ENCODE data around the gene PGPEP1.

The PGPEP1 gene

GRCh38 chr19:18391509-18392075, 51.2 kb downstream of the PGPEP1 start:
- Histone ChIP-seq H3K9ac (peak overlapping the region in 5 of 11 experiments; percentile 15 to 86 (median 66); a peak in 8 of 22 replicates), H3K27me3 (peaks cover 0 to 52% (median 34%) of the 10 kb centered on the region in 11 experiments; a peak in 17 of 22 replicates), H3K9me3 (replicated peaks in 1 of 11) (no peaks in the 10 kb centered on the region), H3K4me3 (peak overlapping the region in 3 of 10 experiments; percentile 32 to 97 (median 81); a peak in 6 of 20 replicates), H4K20me1 (peaks cover 0 to 70% (median 0%) of the 10 kb centered on the region in 11 experiments; a peak in 5 of 22 replicates), H3K27ac (peak overlapping the region in 6 of 11 experiments; percentile 33 to 85 (median 54); a peak in 9 of 22 replicates), H3K4me1 (peaks cover 27 to 100% (median 48%) of the 10 kb centered on the region in 10 experiments), H3K36me3 (peaks cover 0 to 83% (median 0%) of the 10 kb centered on the region in 11 experiments; a peak in 6 of 22 replicates), H3K4me2 (peak overlapping the region in 8 of 11 experiments; percentile 56 to 99 (median 80); a peak in 15 of 22 replicates)
- TF ChIP-seq Cebpa-rat (IDR thresholded peaks at IDR 0.05): no peak

DNA sequence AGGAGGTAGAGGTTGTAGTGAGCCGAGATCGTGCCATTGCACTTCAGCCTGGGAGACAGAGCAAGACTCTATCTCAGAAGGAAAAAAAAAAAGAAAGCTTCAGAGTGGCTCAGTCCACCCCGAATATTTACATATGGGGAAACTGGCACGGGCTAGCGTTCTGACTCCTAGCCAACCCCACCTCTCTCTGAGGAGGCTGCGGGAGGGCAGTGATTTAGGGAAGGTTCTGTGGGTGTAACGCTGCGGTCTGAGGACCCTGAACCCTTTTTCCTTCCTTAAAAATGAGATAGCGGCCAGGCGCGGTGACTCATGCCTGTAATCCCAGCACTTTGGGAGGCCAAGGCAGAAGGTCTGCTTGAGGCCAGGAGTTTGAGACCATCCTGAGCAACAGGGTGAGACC, 52.0 kb downstream of the PGPEP1 start:
- H3K27ac ChIP-seq: peak overlapping the region in 6 of 11 experiments; percentile 40 to 85 (median 74); a peak in 12 of 22 replicates
- H3K27me3 ChIP-seq: peaks cover 0 to 50% (median 26%) of the 10 kb centered on the region in 11 experiments; a peak in 17 of 22 replicates
- H3K9me3 ChIP-seq (replicated peaks in 1 of 11): no peaks in the 10 kb centered on the region
- H3K4me2 ChIP-seq: peak overlapping the region; percentile 15 to 99 (median 66)
- H3K9ac ChIP-seq: peak overlapping the region in 6 of 11 experiments; percentile 10 to 86 (median 66); a peak in 10 of 22 replicates
- H3K4me1 ChIP-seq: peaks cover 23 to 100% (median 46%) of the 10 kb centered on the region in 10 experiments
- peak overlapping the region in 4 of 10 experiments; percentile 25 to 97 (median 78); a peak in 7 of 20 replicates for H3K4me3 ChIP-seq
- TF ChIP-seq Cebpa-rat (IDR thresholded peaks at IDR 0.05): no peak
- H3K36me3 ChIP-seq: peaks cover 0 to 90% (median 0%) of the 10 kb centered on the region in 11 experiments; a peak in 6 of 22 replicates
- H4K20me1 ChIP-seq: peaks cover 0 to 68% (median 0%) of the 10 kb centered on the region in 11 experiments; a peak in 5 of 22 replicates

DNA sequence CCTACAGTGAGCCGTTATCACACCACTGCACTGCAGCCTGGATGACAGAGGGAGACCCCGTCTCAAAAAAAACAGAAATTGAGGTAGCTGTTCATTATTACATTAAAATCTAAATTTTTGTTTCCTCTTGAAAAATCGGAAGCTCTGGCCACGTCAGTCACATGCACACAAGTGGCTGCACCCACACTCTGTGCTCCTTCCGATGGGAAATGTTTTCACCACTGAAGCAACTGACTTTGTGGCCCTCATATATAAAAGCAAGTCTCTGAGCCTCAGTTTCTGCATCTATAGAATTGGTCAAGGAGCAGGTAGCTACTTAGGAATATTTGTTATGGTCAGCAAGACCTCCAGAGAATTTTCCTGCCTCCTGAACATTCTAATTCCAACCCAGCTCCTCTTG, 52.5 kb downstream of the PGPEP1 start:
- Histone ChIP-seq H3K4me1 (peaks cover 22 to 100% (median 45%) of the 10 kb centered on the region in 10 experiments), H3K4me3 (peak overlapping the region in 4 of 10 experiments; percentile 21 to 97 (median 78); a peak in 6 of 20 replicates), H3K4me2 (peak overlapping the region; percentile 15 to 99 (median 66); a peak in 21 of 22 replicates), H3K27me3 (peaks cover 0 to 48% (median 20%) of the 10 kb centered on the region in 11 experiments; a peak in 17 of 22 replicates), H3K9ac (peak overlapping the region in 5 of 11 experiments; percentile 10 to 86 (median 77); a peak in 10 of 22 replicates), H4K20me1 (peaks cover 0 to 68% (median 0%) of the 10 kb centered on the region in 11 experiments; a peak in 5 of 22 replicates), H3K36me3 (peaks cover 0 to 88% (median 0%) of the 10 kb centered on the region in 11 experiments; a peak in 6 of 22 replicates), H3K27ac (peak overlapping the region in 6 of 11 experiments; percentile 40 to 85 (median 74); a peak in 12 of 22 replicates), H3K9me3 (replicated peaks in 1 of 11) (no peaks in the 10 kb centered on the region)
- no peak for TF ChIP-seq Cebpa-rat (IDR thresholded peaks at IDR 0.05)

DNA sequence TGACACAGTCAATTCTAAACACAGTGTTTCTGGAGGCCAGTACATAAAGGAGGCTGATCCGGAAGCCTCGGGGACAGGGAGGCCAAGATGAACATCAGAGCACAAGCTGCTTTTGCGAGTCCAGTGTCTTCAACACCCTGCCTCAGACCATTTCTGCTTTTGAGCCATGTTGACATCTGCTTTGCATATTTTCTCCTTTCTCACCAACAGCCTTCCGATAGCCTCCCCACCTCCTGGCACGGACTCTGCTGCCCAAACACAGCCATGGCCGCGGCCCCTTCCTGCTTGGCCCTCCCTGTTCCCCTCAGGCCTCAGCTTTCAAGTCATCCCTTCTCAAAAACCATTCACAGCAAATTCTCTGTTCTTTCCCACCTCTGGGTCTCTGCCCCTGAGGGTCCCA, 53.4 kb downstream of the PGPEP1 start:
- no peaks in the 10 kb centered on the region for H3K9me3 ChIP-seq (replicated peaks in 1 of 11)
- H3K4me2 ChIP-seq: peak overlapping the region in 6 of 11 experiments; percentile 1 to 99 (median 90); a peak in 10 of 22 replicates
- peaks cover 0 to 65% (median 0%) of the 10 kb centered on the region in 11 experiments; a peak in 5 of 22 replicates for H4K20me1 ChIP-seq
- peaks cover 16 to 100% (median 43%) of the 10 kb centered on the region in 10 experiments; a peak in 19 of 20 replicates for H3K4me1 ChIP-seq
- H3K36me3 ChIP-seq: peaks cover 0 to 79% (median 0%) of the 10 kb centered on the region in 11 experiments; a peak in 6 of 22 replicates
- peak overlapping the region in 4 of 11 experiments; percentile 56 to 85 (median 83); a peak in 8 of 22 replicates for H3K27ac ChIP-seq
- peak overlapping the region in 4 of 11 experiments; percentile 27 to 86 (median 80); a peak in 8 of 22 replicates for H3K9ac ChIP-seq
- peak overlapping the region in 3 of 10 experiments; percentile 76 to 97 (median 81); a peak in 6 of 20 replicates for H3K4me3 ChIP-seq
- no peak for TF ChIP-seq Cebpa-rat (IDR thresholded peaks at IDR 0.05)
- H3K27me3 ChIP-seq: peaks cover 0 to 40% (median 11%) of the 10 kb centered on the region in 11 experiments; a peak in 15 of 22 replicates

DNA sequence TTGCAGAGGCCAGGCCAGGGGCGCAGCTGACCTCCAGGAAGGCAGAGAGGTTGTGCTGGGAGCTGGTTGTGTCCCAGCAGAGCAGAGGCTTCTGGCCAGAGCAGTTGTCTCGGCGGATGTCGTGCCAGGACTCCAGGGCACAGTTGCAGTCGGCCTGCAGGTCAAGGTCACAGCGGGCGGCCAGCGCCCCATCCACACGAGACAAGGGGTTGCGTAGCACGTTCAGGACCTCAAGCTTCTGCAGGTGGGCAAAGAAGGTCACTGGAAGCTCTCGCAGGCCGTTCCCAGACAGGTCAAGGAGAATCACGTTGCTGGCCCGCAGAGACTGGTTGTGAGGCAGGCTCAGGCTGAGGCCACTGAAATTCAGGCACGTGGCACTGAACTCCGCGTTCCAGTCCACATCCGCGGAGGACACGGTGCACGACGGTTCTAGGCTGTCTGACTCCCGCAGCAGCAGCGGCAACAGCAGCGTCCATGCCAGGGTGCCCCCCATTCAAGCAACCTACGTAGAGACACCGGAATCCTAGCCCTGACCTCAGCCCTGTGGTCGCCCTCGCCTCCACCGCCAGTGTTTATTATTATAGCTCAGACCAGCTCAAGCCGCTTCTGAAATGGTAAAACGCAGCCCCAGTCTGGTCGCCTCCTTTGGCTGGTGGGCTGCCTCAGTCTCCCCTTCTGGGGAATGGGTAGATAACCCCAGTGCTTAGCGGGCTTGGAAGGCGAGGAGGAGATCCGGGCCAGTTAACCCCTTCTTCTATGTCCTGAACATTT, 56.3 kb downstream of the PGPEP1 start:
- peak overlapping the region in 4 of 11 experiments; percentile 6 to 85 (median 84); a peak in 5 of 22 replicates for H3K27ac ChIP-seq
- peak overlapping the region; percentile 27 to 99 (median 74); a peak in 21 of 22 replicates for H3K4me2 ChIP-seq
- H3K4me3 ChIP-seq: peak overlapping the region in 5 of 10 experiments; percentile 31 to 97 (median 76); a peak in 10 of 20 replicates

DNA sequence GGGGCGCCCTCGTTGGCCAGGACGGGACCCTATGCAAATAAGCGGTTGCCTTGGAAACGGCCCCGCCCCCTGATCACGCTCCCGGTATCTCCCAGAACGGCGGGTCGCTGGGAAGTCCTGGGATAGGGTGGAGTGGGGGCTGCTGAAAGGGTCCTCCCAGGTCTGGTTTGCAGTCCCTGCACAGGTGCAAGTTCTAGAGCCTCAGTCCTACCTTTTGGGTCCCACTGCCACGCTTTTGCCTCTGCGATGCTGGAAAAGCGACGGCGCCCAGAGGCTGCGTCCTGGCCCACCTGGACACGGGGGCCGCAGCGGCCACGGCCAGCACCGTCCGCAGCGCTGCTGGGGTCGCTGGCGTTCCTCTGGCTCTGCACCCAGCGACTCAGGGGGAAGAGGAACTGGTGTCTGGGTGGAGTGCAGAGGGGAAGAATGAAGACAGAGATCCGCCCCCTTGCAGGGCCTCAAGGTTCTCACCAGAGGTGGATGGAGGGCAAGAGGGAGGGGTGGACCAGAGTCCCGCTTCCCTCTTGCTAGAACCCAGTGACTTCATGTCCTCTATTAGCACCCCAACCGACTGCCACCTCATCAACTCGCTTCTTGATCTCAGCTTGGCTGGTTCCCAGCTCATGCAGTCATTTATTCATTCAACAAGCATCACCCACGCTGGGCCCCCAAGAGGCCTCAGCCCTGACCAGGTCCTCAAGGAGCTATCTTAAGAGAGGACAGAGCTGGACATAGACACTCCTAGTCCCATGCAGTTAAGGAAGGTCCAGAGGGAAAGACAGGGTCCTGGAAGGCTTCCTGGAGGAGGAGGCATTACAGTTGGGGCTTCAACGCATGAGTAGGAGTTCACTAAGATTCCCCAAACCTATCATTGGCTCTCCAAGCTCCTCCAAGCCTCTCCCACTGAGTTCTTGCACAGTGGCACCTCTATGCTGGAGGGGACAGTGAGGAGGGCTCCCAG, 57.1 kb downstream of the PGPEP1 start, which contains the start of gene LRRC25:
Gene LRRC25, minus strand, starts transcription at position 381 of the 961 bp plus-strand sequence. CDS start 659 bp downstream, outside the sequence.
- H3K27ac ChIP-seq: peak within 1 kb of the TSS in 4 of 11 experiments; percentile 22 to 85 (median 84); a peak in 8 of 22 replicates
- H3K4me2 ChIP-seq: peak within 1 kb of the TSS; percentile 27 to 99 (median 74); a peak in 21 of 22 replicates
- H3K9ac ChIP-seq: peak within 1 kb of the TSS in 5 of 11 experiments; percentile 10 to 86 (median 77); a peak in 8 of 22 replicates
- H3K36me3 ChIP-seq: peaks cover 0 to 45% (median 0%) of the 10 kb centered on the region in 11 experiments; a peak in 6 of 22 replicates
- no peaks in the 10 kb centered on the region for H3K9me3 ChIP-seq (replicated peaks in 1 of 11)
- peaks cover 0 to 18% (median 0%) of the 10 kb centered on the region in 11 experiments; a peak in 4 of 22 replicates for H3K27me3 ChIP-seq
- peaks cover 23 to 100% (median 51%) of the 10 kb centered on the region in 10 experiments for H3K4me1 ChIP-seq
- H4K20me1 ChIP-seq: peaks cover 0 to 30% (median 0%) of the 10 kb centered on the region in 11 experiments; a peak in 4 of 22 replicates
- H3K4me3 ChIP-seq: peak within 1 kb of the TSS in 5 of 10 experiments; percentile 31 to 97 (median 76); a peak in 10 of 20 replicates
- no peak for TF ChIP-seq Cebpa-rat (IDR thresholded peaks at IDR 0.05)

More for the DNA sequence above, 56.3 kb downstream of the PGPEP1 start:
- H3K9ac ChIP-seq: peak overlapping the region in 4 of 11 experiments; percentile 10 to 86 (median 80); a peak in 7 of 22 replicates
- H4K20me1 ChIP-seq: peaks cover 0 to 37% (median 0%) of the 10 kb centered on the region in 11 experiments; a peak in 4 of 22 replicates
- H3K27me3 ChIP-seq: peaks cover 0 to 21% (median 0%) of the 10 kb centered on the region in 11 experiments; a peak in 5 of 22 replicates
- H3K36me3 ChIP-seq: peaks cover 0 to 51% (median 0%) of the 10 kb centered on the region in 11 experiments; a peak in 6 of 22 replicates
- no peaks in the 10 kb centered on the region for H3K9me3 ChIP-seq (replicated peaks in 1 of 11)
- H3K4me1 ChIP-seq: peaks cover 19 to 100% (median 51%) of the 10 kb centered on the region in 10 experiments; a peak in 19 of 20 replicates
- no peak for TF ChIP-seq Cebpa-rat (IDR thresholded peaks at IDR 0.05)
